ENCODE results near the gene CALML3. TPM values are rescaled to one million over a fixed set of nuclear protein-coding genes. Genes with fewer than 3 reads are reported as not detected.

The CALML3 gene
- total and polyA plus RNA-seq, 4 donors, result 0.02 to 0.11 (median 0.04) TPM; not detected in 1

DNA sequence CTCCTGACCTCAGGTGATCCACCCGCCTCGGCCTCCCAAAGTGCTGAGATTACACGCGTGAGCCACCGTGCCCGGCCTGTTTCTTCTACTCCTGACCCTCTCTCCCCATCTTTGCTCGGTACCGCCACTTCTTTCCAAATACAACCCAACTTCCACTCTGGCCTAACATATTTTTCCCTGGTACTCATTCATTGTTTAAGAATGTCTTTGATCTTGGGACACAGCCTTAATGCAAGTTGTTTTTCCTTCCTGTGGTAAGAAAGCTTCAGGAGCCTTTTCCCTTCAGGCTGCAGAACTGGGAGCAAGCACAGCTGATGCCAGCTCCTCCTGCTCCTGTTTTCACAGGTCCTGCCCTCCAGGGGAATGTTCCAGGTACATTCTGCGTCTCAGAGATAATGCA lies 13.7 kb downstream of the CALML3 start:
- H3K27ac ChIP-seq (ENCODE audit: low read depth in 1 of 2, low read length in 1 of 2), result no peak overlapping the region
- H3K4me3 ChIP-seq, result no peak overlapping the region
- no peak for DNase-seq
- WGBS, 2 donors, result 72 to 76% methylated on average over 9 of the region's 9 CpGs
- H3K9ac ChIP-seq (ENCODE audit: insufficient read depth in 1 of 2, low read length in 2 of 2), result no peak overlapping the region
- ATAC-seq (ENCODE audit: insufficient read depth, low FRiP score), result no peak
- no peaks in the 10 kb centered on the region for H3K4me1 ChIP-seq (ENCODE audit: control insufficient read depth in 5 of 5, insufficient read depth in 5 of 5, low read length in 5 of 5)
- no peaks in the 10 kb centered on the region for H3K36me3 ChIP-seq (ENCODE audit: control insufficient read depth in 4 of 4, insufficient read depth in 4 of 4, low read length in 4 of 4)
- H3K9me3 ChIP-seq (ENCODE audit: control insufficient read depth in 4 of 4, insufficient read depth in 3 of 4, low read length in 3 of 4), result peaks cover 0 to under 1% (median 0%) of the 10 kb centered on the region in 4 donors
- TF ChIP-seq, protein P1, sequence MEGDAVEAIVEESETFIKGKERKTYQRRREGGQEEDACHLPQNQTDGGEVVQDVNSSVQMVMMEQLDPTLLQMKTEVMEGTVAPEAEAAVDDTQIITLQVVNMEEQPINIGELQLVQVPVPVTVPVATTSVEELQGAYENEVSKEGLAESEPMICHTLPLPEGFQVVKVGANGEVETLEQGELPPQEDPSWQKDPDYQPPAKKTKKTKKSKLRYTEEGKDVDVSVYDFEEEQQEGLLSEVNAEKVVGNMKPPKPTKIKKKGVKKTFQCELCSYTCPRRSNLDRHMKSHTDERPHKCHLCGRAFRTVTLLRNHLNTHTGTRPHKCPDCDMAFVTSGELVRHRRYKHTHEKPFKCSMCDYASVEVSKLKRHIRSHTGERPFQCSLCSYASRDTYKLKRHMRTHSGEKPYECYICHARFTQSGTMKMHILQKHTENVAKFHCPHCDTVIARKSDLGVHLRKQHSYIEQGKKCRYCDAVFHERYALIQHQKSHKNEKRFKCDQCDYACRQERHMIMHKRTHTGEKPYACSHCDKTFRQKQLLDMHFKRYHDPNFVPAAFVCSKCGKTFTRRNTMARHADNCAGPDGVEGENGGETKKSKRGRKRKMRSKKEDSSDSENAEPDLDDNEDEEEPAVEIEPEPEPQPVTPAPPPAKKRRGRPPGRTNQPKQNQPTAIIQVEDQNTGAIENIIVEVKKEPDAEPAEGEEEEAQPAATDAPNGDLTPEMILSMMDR (IDR thresholded peaks at IDR 0.05; ENCODE audit: control extremely low read depth, extremely low read depth), result no peak
- no peaks in the 10 kb centered on the region for H3K27me3 ChIP-seq (ENCODE audit: control insufficient read depth in 3 of 3, insufficient read depth in 3 of 3, low read length in 2 of 3)

DNA sequence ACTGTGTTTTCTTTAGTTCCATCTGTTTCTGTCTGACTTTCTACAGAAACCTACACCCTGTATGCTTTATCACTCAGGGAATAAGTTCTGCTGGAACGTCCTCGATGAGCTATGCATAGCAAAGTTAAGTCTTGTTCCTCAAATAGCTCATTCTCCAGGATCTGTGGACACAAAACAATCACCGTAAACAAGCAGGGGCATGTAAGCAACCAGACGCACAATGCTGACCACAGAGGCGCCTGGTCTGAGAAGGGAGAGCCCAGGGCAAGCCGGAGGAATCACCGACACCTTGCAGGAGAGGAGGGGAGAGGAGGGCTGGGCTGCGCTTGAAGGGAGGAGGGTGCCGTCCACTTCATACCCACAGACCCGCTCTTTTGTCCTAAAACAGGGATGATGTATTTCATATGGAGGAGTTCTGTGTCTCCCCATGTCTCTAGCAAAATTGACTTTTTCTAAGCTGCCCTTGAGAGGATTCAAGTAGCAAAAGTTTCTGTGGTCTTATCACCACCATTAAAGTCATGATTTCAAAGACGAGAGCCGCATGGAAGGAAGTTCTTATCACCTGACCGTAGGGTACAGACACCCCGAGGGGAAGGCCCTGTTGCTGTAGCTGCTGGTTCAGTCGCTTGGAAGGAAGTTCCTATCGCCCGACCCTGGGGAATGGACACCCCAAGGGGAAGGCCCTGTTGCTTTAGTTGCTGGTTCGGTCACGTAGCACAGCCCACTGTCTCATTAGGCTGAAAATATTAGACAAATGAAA lies 14.3 kb downstream of the CALML3 start:
- WGBS, 2 donors, result 63 to 66% methylated on average over 19 of the region's 19 CpGs
- TF ChIP-seq, protein P1 (IDR thresholded peaks at IDR 0.05; ENCODE audit: control extremely low read depth, extremely low read depth), result no peak
- no peak overlapping the region for H3K27ac ChIP-seq (ENCODE audit: low read depth in 1 of 2, low read length in 1 of 2)
- ATAC-seq (ENCODE audit: insufficient read depth, low FRiP score), result no peak
- no peak overlapping the region for H3K4me3 ChIP-seq
- peaks cover 0 to 4% (median 0%) of the 10 kb centered on the region in 4 donors for H3K9me3 ChIP-seq (ENCODE audit: control insufficient read depth in 4 of 4, insufficient read depth in 3 of 4, low read length in 3 of 4)
- H3K4me1 ChIP-seq (ENCODE audit: control insufficient read depth in 5 of 5, insufficient read depth in 5 of 5, low read length in 5 of 5), result no peaks in the 10 kb centered on the region
- no peak for DNase-seq
- no peaks in the 10 kb centered on the region for H3K36me3 ChIP-seq (ENCODE audit: control insufficient read depth in 4 of 4, insufficient read depth in 4 of 4, low read length in 4 of 4)
- H3K9ac ChIP-seq (ENCODE audit: insufficient read depth in 1 of 2, low read length in 2 of 2), result no peak overlapping the region
- no peaks in the 10 kb centered on the region for H3K27me3 ChIP-seq (ENCODE audit: control insufficient read depth in 3 of 3, insufficient read depth in 3 of 3, low read length in 2 of 3)

DNA sequence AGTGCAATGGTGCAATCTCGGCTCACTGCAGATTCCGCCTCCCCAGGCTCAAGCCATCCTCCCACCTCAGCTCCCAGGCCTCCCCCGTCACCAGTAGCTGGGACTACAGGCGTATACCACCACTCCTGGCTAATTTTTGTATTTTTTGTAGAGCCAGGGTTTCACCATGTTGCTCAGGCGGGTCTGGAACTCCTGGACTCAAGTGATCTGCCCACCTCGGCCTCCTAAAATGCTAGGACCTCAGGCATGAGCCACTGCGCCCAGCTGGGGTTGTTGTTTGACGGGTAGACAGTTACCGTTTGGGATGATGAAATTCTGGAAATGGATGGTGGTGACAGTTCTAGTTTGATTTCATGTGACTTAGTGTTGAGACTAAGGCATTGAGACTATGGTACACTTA lies 15.3 kb downstream of the CALML3 start:
- H3K9ac ChIP-seq (ENCODE audit: insufficient read depth in 1 of 2, low read length in 2 of 2), result no peak overlapping the region
- H3K9me3 ChIP-seq (ENCODE audit: control insufficient read depth in 4 of 4, insufficient read depth in 3 of 4, low read length in 3 of 4), result peaks cover 0 to 4% (median 0%) of the 10 kb centered on the region in 4 donors
- H3K27me3 ChIP-seq (ENCODE audit: control insufficient read depth in 3 of 3, insufficient read depth in 3 of 3, low read length in 2 of 3), result no peaks in the 10 kb centered on the region
- peaks cover 0 to 9% (median 0%) of the 10 kb centered on the region in 5 donors for H3K4me1 ChIP-seq (ENCODE audit: control insufficient read depth in 5 of 5, insufficient read depth in 5 of 5, low read length in 5 of 5)
- ATAC-seq (ENCODE audit: insufficient read depth, low FRiP score) (no peak), DNase-seq (no peak)
- H3K27ac ChIP-seq (ENCODE audit: low read depth in 1 of 2, low read length in 1 of 2), result no peak overlapping the region
- H3K36me3 ChIP-seq (ENCODE audit: control insufficient read depth in 4 of 4, insufficient read depth in 4 of 4, low read length in 4 of 4), result no peaks in the 10 kb centered on the region
- WGBS, 2 donors, result 88 to 94% methylated on average over 9 of the region's 9 CpGs
- TF ChIP-seq, protein P1 (IDR thresholded peaks at IDR 0.05; ENCODE audit: control extremely low read depth, extremely low read depth), result no peak
- H3K4me3 ChIP-seq, result no peak overlapping the region

All from lung (tissue), 12 donors.